ENCODE results near the gene CWC25. TPM values are rescaled to one million over a fixed set of nuclear protein-coding genes. Genes with fewer than 3 reads are reported as not detected.
A peak's percentile ranks its signal among the peaks of the same experiment; 100 is the strongest.

Gene CWC25
- total RNA-seq, 2 donors from 2014 or later, result 9.0 to 9.5 TPM

DNA sequence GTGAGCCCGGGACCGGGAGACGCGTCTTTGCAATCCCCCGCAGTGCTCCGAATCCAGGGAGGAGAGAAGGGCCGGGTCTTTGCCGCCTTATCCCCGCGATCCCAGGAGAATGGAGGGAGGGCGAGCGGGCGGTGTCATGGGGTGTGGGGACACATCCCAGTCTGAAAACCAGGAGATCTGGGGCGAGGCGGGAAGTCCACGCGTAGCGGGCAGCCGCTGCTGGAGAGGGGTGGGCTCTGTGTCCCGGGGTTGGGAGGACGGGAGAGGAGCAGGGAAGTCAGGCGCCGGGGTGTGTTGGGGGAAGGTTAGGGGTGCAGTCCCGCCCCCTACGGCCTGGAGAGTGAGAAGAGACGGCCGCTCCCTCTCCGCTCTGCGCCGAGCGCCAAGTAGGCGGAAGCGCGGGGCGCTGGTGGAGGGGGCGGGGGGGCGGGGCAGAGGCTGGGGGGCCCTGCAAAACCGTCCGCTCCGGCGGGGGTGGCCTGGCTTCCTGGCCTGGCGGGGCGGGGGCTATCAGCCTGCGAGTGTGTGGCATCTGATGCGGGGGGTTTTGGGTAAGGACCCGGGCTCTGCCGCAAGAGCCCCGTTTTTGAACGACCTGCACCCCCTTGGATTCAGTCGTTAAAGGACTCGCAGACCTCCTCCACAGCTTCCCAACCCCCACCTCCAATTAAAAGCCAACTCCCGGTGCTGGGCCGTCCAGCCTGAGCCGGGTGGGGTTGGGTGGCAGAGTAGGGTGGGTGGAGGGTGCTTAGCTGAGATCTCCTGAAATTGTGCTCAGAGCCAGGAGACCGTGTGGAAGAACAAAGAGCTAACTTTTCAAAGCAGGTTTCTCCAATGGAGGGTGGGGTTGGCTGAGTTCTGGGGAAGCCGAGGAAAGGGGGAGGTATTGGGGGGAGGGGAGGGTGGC, 45.4 kb upstream of the CWC25 start:
- no peaks in the 10 kb centered on the region for H3K27me3 ChIP-seq
- H3K27ac ChIP-seq, result peak overlapping the region; percentile 95 to 96
- peak overlapping the region; percentile 94 to 98 for H3K4me3 ChIP-seq
- DNase-seq (ENCODE audit: low spot score), result peak; percentile 75
- no peaks in the 10 kb centered on the region for H3K9me3 ChIP-seq
- H3K36me3 ChIP-seq, result no peaks in the 10 kb centered on the region
- H3K4me1 ChIP-seq, result peaks cover 0 to 61% of the 10 kb centered on the region in 2 donors
- peak in 1 of 2 donors; percentile 20 for TF ChIP-seq CTCF (IDR thresholded peaks at IDR 0.05)

DNA sequence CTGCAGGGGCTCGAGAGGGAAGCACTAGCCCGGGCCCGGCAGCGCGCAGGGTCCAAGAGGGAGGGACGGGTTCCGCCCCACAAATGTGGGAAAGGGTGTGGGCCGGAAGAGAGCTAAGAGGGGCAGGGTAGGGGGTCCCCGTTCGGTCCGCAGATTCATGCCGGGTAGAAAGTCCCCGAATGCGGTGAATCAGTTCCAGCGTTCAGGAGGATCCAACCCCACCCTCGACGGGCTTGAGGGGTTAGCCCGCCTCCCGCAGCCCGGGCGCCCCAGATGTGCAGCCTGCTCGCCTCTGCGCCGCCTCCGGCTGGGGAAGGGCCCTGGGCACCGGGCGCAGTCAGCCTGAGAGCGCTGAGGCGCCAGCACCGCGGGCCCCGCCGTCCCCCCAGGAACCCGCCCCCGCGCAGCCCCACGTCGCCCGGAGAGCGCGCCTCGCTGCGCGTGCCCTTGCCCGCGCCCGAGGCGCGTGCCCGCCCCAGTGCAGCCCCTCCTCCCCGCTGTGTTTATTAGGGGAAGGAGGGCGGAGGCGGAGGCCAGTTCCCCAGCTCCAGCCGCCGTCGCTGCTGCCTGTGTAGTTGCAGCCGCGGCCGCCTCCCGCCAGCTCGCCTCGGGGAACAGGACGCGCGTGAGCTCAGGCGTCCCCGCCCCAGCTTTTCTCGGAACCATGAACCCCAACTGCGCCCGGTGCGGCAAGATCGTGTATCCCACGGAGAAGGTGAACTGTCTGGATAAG, 44.6 kb upstream of the CWC25 start, which contains the start of gene LASP1:
TSS of gene LASP1 (plus strand) at position 533 of the 733 bp plus-strand sequence. CDS start at position 665, 132 bp downstream.
- TF ChIP-seq CTCF (IDR thresholded peaks at IDR 0.05), result no peak
- Histone ChIP-seq H3K9me3 (no peaks in the 10 kb centered on the region), H3K27ac (peak within 1 kb of the TSS; percentile 95 to 96), H3K4me1 (peaks cover 0 to 53% of the 10 kb centered on the region in 2 donors), H3K4me3 (peak within 1 kb of the TSS; percentile 94 to 98), H3K27me3 (no peaks in the 10 kb centered on the region), H3K36me3 (no peaks in the 10 kb centered on the region)
- DNase-seq (ENCODE audit: low spot score), result peak; percentile 90

GRCh38 chr17:38868817-38869525, 43.9 kb upstream of the CWC25 start:
- Histone ChIP-seq H3K4me1 (peaks cover 0 to 45% of the 10 kb centered on the region in 2 donors), H3K9me3 (no peaks in the 10 kb centered on the region)

DNA sequence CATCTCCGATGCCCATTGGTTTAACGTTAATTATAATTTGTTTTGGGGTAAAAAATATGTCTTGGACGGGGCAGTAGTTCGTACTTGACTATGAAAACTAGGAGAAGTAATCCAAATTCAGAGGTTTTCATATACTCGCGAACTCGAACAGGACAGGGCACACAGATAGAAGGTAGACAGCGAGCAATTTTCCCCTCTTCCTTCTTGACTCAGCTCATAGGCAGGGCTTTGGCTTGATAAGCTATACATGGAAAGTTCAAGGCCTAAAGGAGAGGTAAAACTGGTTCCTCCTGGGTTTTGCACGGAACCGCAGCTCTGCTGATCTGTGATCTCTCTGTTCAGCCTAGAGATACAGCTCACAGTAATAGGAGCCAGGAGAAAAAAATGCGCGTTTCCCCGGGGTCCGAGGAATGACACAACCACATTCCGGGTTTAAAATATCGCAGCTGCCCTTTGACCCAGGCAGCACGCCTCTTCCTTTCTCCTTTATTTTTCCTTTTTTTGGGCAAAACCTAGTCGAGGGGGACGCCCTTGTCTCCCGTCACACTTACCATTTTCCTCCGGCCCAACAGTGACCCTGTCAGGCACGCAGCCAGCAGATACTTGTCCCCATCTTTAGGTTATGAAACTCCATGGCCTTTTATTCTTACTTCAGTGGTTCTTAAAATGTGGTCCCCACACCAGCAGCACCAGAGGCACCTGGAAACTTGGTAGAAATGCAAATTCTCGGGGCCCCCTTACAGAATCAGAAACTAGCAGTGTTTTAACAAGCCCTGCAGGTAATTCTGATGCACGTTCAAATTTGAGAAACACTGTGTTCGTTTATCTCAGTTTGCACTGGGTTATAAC, 43.1 kb upstream of the CWC25 start:
- Histone ChIP-seq H3K36me3 (no peaks in the 10 kb centered on the region), H3K9me3 (no peaks in the 10 kb centered on the region), H3K4me3 (peak overlapping the region; percentile 94 to 98), H3K4me1 (peaks cover 0 to 38% of the 10 kb centered on the region in 2 donors), H3K27me3 (no peaks in the 10 kb centered on the region), H3K27ac (peak overlapping the region; percentile 95 to 96)
- peak; percentile 87 for DNase-seq (ENCODE audit: low spot score)
- TF ChIP-seq CTCF (IDR thresholded peaks at IDR 0.05), result no peak

More at GRCh38 chr17:38868817-38869525, 43.9 kb upstream of the CWC25 start:
- H3K27me3 ChIP-seq, result no peaks in the 10 kb centered on the region
- no peaks in the 10 kb centered on the region for H3K36me3 ChIP-seq
- TF ChIP-seq CTCF (IDR thresholded peaks at IDR 0.05), result peak in 1 of 2 donors; percentile 26
- peak overlapping the region; percentile 95 to 96 for H3K27ac ChIP-seq
- peak overlapping the region; percentile 94 to 98 for H3K4me3 ChIP-seq
- DNase-seq (ENCODE audit: low spot score), result peak; percentile 99
